GM21360 (cell line): ENCODE results near the gene HLA-F.

Experiments
- ATAC-seq: cut with Tn5 transposase; IDR thresholded peaks from one replicate; pipeline ENCODE4 v1.9.1; 2021; ENCODE audit warnings: mild to moderate bottlenecking, moderate library complexity; ENCODE audit not compliant: unreplicated experiment

HLA-F gene

GRCh38 chr6:29742127-29742526 lies 18.9 kb downstream of the HLA-F start:
- ATAC-seq: no peak

GRCh38 chr6:29743025-29743424 lies 19.8 kb downstream of the HLA-F start:
- ATAC-seq: no peak

GRCh38 chr6:29743568-29743967 lies 20.3 kb downstream of the HLA-F start:
- ATAC-seq: no peak

GRCh38 chr6:29744131-29744530 lies 20.9 kb downstream of the HLA-F start:
- ATAC-seq: no peak

GRCh38 chr6:29744621-29745020 lies 21.4 kb downstream of the HLA-F start:
- no peak for ATAC-seq

GRCh38 chr6:29745386-29745785 lies 22.2 kb downstream of the HLA-F start:
- ATAC-seq: no peak

- ATAC-seq: no peak
These were observed 22.7 kb downstream of the HLA-F start for GRCh38 chr6:29745855-29746449.

- no peak for ATAC-seq
These were observed 23.8 kb downstream of the HLA-F start for GRCh38 chr6:29746846-29747687.

- ATAC-seq: no peak
These were observed 24.5 kb downstream of the HLA-F start for GRCh38 chr6:29747688-29748250.

- peak; percentile 76 for ATAC-seq
These were observed 25.4 kb downstream of the HLA-F start for GRCh38 chr6:29748391-29749307.

- ATAC-seq: no peak
These were observed 26.1 kb downstream of the HLA-F start for GRCh38 chr6:29749308-29749662.

- no peak for ATAC-seq
These were observed 26.4 kb downstream of the HLA-F start for GRCh38 chr6:29749668-29750067.

GRCh38 chr6:29750709-29751108 lies 27.5 kb downstream of the HLA-F start:
- ATAC-seq: no peak

- no peak for ATAC-seq
These were observed 28.2 kb downstream of the HLA-F start for GRCh38 chr6:29751480-29751879.

- peak; percentile 51 for ATAC-seq
These were observed 29.4 kb downstream of the HLA-F start for GRCh38 chr6:29752451-29753308.

GRCh38 chr6:29753309-29753644 lies 30.0 kb downstream of the HLA-F start:
- ATAC-seq: no peak

- ATAC-seq: no peak
These were observed 32.1 kb downstream of the HLA-F start for GRCh38 chr6:29755295-29755871.

- no peak for ATAC-seq
These were observed 34.0 kb downstream of the HLA-F start for GRCh38 chr6:29757282-29757681.

- ATAC-seq: no peak
These were observed 34.6 kb downstream of the HLA-F start for GRCh38 chr6:29757701-29758293.

- ATAC-seq: no peak
These were observed 35.5 kb downstream of the HLA-F start for GRCh38 chr6:29758761-29759160.
